DOHH2 (cell line): ENCODE measurements around the gene ROR1.

ENCODE experiments used
- EZH2phosphoT487 ChIP-seq: fragments of 200-600 bp; sonication (generic); IDR thresholded peaks from 2 replicates; pipeline ENCODE4 v1.6.1; 2017; ENCODE audit warnings: borderline replicate concordance, mild to moderate bottlenecking, antibody characterized with exemption, low read length, moderate library complexity, mixed read lengths
- TF ChIP-seq, protein P1 (sequence below): fragments of 200-600 bp; sonication (generic); IDR thresholded peaks from one replicate; pipeline ENCODE4 v1.5.1; 2014; ENCODE audit warnings: antibody characterized with exemption, mild to moderate bottlenecking, low read depth, low read length; ENCODE audit not compliant: poor library complexity, severe bottlenecking

DNA sequence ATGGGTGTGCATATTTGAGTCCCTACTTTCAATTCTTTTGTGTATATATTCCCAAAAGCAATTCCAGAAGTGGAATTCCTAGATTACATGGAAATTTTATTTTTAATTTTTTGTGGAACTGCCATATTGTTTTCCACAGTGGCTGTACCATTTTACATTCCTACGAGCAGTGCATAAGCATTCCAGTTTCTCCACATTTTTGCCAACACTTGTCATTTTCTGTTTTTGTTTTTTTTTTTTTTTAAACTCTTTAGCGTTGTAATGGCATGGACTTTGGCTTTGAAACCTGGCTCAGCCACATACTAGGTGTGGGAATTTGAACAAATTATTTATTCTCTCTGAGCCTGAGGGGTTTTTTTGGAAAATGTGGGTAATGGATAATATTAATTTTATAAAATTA, 215.1 kb downstream of the ROR1 start:
- TF ChIP-seq, protein P1, sequence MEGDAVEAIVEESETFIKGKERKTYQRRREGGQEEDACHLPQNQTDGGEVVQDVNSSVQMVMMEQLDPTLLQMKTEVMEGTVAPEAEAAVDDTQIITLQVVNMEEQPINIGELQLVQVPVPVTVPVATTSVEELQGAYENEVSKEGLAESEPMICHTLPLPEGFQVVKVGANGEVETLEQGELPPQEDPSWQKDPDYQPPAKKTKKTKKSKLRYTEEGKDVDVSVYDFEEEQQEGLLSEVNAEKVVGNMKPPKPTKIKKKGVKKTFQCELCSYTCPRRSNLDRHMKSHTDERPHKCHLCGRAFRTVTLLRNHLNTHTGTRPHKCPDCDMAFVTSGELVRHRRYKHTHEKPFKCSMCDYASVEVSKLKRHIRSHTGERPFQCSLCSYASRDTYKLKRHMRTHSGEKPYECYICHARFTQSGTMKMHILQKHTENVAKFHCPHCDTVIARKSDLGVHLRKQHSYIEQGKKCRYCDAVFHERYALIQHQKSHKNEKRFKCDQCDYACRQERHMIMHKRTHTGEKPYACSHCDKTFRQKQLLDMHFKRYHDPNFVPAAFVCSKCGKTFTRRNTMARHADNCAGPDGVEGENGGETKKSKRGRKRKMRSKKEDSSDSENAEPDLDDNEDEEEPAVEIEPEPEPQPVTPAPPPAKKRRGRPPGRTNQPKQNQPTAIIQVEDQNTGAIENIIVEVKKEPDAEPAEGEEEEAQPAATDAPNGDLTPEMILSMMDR, result no peak
- TF ChIP-seq EZH2phosphoT487, result no peak
